ENCODE measurements around the gene KIF5A.
A peak's percentile ranks its signal among the peaks of the same experiment; 100 is the strongest.
"Not testable (repeated sequence)": the region's sequence is repeated elsewhere in the genome, so short reads cannot be mapped to it uniquely, and the experiment has no call there.

The KIF5A gene

GRCh38 chr12:57549909-57550640, at the start of gene KIF5A:
KIF5A (plus strand) TSS chr12:57550044; CDS start chr12:57550272, 228 bp downstream.
- Histone ChIP-seq H2AFZ (ENCODE audit: low read depth) (peak within 1 kb of the TSS; percentile 88), H3K27ac (no peak within 1 kb of the TSS), H3K4me3 (IDR thresholded peaks at IDR 0.05; ENCODE audit: insufficient read depth, low read depth, low read length) (peak within 1 kb of the TSS; percentile 13), H3K4me2 (peak within 1 kb of the TSS; percentile 80), H3K4me1 (ENCODE audit: low read depth, poor library complexity, severe bottlenecking) (peaks cover 41% of the 10 kb centered on the region), H4K20me1 (ENCODE audit: insufficient read depth) (no peaks in the 10 kb centered on the region), H3K27me3 (ENCODE audit: insufficient read depth, low read depth) (peaks cover 30% of the 10 kb centered on the region), H3K79me2 (ENCODE audit: insufficient read depth, low read depth) (peaks cover 18% of the 10 kb centered on the region), H3K9ac (no peak within 1 kb of the TSS; the same call in 1 of the 2 replicates), H3K36me3 (ENCODE audit: insufficient read depth) (no peaks in the 10 kb centered on the region)
- TF ChIP-seq, protein P1, sequence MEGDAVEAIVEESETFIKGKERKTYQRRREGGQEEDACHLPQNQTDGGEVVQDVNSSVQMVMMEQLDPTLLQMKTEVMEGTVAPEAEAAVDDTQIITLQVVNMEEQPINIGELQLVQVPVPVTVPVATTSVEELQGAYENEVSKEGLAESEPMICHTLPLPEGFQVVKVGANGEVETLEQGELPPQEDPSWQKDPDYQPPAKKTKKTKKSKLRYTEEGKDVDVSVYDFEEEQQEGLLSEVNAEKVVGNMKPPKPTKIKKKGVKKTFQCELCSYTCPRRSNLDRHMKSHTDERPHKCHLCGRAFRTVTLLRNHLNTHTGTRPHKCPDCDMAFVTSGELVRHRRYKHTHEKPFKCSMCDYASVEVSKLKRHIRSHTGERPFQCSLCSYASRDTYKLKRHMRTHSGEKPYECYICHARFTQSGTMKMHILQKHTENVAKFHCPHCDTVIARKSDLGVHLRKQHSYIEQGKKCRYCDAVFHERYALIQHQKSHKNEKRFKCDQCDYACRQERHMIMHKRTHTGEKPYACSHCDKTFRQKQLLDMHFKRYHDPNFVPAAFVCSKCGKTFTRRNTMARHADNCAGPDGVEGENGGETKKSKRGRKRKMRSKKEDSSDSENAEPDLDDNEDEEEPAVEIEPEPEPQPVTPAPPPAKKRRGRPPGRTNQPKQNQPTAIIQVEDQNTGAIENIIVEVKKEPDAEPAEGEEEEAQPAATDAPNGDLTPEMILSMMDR (conservative IDR thresholded peaks at IDR 0.05; ENCODE audit: low read depth, low read length) = no peak

DNA sequence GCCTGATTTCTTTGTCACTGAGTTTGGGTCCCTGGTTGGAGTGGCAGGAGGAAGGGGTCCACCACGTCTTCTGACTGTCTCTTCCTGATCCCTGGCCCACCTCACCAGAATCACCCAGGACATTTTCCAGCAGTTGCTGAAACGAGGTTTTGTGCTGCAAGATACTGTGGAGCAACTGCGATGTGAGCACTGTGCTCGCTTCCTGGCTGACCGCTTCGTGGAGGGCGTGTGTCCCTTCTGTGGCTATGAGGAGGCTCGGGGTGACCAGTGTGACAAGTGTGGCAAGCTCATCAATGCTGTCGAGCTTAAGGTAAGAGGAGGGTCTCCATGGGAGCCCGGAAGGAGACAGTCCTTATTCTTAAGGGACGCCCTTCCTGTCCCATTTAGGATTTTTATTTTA, 49.6 kb upstream of the KIF5A start:
- H3K4me1 ChIP-seq (ENCODE audit: low read depth, poor library complexity, severe bottlenecking) = no peaks in the 10 kb centered on the region
- no peak overlapping the region for H3K4me2 ChIP-seq
- TF ChIP-seq, protein P1 (conservative IDR thresholded peaks at IDR 0.05; ENCODE audit: low read depth, low read length) = no peak
- no peaks in the 10 kb centered on the region for H3K27me3 ChIP-seq (ENCODE audit: insufficient read depth, low read depth)
- H3K9ac ChIP-seq = no peak overlapping the region
- no peaks in the 10 kb centered on the region for H3K79me2 ChIP-seq (ENCODE audit: insufficient read depth, low read depth)
- no peak overlapping the region for H3K4me3 ChIP-seq (IDR thresholded peaks at IDR 0.05; ENCODE audit: insufficient read depth, low read depth, low read length)
- H3K36me3 ChIP-seq (ENCODE audit: insufficient read depth) = peaks cover 34% of the 10 kb centered on the region; the same call in 1 of the 2 replicates
- no peaks in the 10 kb centered on the region for H4K20me1 ChIP-seq (ENCODE audit: insufficient read depth)
- no peak overlapping the region for H2AFZ ChIP-seq (ENCODE audit: low read depth)
- no peak overlapping the region for H3K27ac ChIP-seq

GRCh38 chr12:57502311-57502969, 47.4 kb upstream of the KIF5A start:
- not testable (repeated sequence) for H3K27me3 ChIP-seq (ENCODE audit: insufficient read depth, low read depth); H3K27ac ChIP-seq; H3K4me2 ChIP-seq; H3K9ac ChIP-seq; H4K20me1 ChIP-seq (ENCODE audit: insufficient read depth); H2AFZ ChIP-seq (ENCODE audit: low read depth); H3K4me3 ChIP-seq (IDR thresholded peaks at IDR 0.05; ENCODE audit: insufficient read depth, low read depth, low read length); H3K79me2 ChIP-seq (ENCODE audit: insufficient read depth, low read depth); H3K4me1 ChIP-seq (ENCODE audit: low read depth, poor library complexity, severe bottlenecking)
- H3K36me3 ChIP-seq (ENCODE audit: insufficient read depth) = peaks cover 34% of the 10 kb centered on the region; the same call in 1 of the 2 replicates

DNA sequence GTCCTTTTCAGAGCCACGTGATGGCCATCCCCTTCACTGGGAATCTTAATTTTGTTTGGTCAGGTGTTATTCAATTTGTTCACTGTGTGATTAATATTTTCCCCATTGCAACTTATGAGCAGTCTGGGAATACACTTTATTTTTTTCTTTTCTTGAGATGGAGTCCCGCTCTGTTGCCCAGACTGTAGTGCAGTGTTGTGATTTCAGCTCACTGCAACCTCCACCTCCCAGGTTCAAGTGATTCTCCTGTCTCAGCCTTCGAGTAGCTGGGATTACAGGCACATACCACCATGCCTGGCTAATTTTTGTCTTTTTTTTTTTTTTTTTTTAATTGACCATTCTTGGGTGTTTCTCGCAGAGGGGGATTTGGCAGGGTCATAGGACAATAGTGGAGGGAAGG, 43.3 kb upstream of the KIF5A start:
- not testable (repeated sequence) for H3K4me1 ChIP-seq (ENCODE audit: low read depth, poor library complexity, severe bottlenecking); H3K4me2 ChIP-seq; H3K9ac ChIP-seq; H3K79me2 ChIP-seq (ENCODE audit: insufficient read depth, low read depth); H3K27ac ChIP-seq; H3K27me3 ChIP-seq (ENCODE audit: insufficient read depth, low read depth); H2AFZ ChIP-seq (ENCODE audit: low read depth); H3K4me3 ChIP-seq (IDR thresholded peaks at IDR 0.05; ENCODE audit: insufficient read depth, low read depth, low read length); H4K20me1 ChIP-seq (ENCODE audit: insufficient read depth)
- peaks cover 30% of the 10 kb centered on the region; the same call in 1 of the 2 replicates for H3K36me3 ChIP-seq (ENCODE audit: insufficient read depth)

- H4K20me1 ChIP-seq (ENCODE audit: insufficient read depth) = not testable (repeated sequence)
- H3K36me3 ChIP-seq (ENCODE audit: insufficient read depth) = peaks cover 28% of the 10 kb centered on the region; the same call in 1 of the 2 replicates
Observed at GRCh38 chr12:57507796-57508195, 42.0 kb upstream of the KIF5A start.

More at GRCh38 chr12:57507796-57508195, 42.0 kb upstream of the KIF5A start:
- H3K79me2 ChIP-seq (ENCODE audit: insufficient read depth, low read depth); H3K9ac ChIP-seq; H3K27ac ChIP-seq; H3K4me3 ChIP-seq (IDR thresholded peaks at IDR 0.05; ENCODE audit: insufficient read depth, low read depth, low read length); H2AFZ ChIP-seq (ENCODE audit: low read depth); H3K27me3 ChIP-seq (ENCODE audit: insufficient read depth, low read depth); H3K4me2 ChIP-seq; H3K4me1 ChIP-seq (ENCODE audit: low read depth, poor library complexity, severe bottlenecking): not testable (repeated sequence)
